ENCODE measurements around the gene PANX2.
A peak's percentile ranks its signal among the peaks of the same experiment; 100 is the strongest.
"Not testable (repeated sequence)": the region's sequence is repeated elsewhere in the genome, so short reads cannot be mapped to it uniquely, and the experiment has no call there.

PANX2 gene, protein sequence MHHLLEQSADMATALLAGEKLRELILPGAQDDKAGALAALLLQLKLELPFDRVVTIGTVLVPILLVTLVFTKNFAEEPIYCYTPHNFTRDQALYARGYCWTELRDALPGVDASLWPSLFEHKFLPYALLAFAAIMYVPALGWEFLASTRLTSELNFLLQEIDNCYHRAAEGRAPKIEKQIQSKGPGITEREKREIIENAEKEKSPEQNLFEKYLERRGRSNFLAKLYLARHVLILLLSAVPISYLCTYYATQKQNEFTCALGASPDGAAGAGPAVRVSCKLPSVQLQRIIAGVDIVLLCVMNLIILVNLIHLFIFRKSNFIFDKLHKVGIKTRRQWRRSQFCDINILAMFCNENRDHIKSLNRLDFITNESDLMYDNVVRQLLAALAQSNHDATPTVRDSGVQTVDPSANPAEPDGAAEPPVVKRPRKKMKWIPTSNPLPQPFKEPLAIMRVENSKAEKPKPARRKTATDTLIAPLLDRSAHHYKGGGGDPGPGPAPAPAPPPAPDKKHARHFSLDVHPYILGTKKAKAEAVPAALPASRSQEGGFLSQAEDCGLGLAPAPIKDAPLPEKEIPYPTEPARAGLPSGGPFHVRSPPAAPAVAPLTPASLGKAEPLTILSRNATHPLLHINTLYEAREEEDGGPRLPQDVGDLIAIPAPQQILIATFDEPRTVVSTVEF

DNA sequence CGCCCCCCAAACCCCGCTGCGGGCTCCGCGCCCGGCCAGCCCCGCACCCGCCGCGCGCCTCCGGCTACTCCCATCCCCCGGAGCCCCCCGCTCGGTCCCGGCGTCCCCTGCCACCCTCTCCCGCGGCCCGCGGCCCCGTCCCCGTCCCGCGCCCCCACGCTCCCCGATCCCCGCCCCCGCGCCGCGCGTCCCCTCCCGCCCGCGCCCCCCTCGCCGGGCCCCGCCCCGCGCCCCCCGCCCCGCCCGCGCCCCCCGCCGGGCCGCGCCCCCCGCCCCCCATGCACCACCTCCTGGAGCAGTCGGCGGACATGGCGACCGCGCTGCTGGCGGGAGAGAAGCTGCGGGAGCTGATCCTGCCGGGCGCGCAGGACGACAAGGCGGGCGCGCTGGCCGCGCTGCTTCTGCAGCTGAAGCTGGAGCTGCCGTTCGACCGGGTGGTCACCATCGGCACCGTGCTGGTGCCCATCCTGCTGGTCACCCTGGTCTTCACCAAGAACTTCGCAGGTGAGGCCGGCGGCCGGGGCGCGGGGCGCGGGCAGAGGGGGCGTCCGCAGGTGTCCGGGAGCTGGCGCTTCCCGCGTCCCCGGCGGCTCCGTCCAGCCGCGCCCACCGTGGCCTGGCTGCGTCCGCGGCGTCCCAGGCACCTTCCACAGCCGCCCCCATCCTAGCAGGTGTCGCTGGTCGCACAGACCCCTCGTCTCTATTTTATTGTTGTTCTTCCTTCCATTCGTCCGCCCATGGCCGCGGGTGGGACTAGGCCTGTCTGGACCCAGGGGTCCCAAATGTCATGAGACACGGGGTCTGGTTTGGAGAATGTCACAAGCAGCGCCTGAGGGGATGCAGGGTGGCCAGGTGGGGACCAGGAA is at the start of gene PANX2:
TSS of gene PANX2 (plus strand) at position 279 of the 866 bp plus-strand sequence. CDS start at position 279, 0 bp downstream.
- DNase-seq: no peak

DNA sequence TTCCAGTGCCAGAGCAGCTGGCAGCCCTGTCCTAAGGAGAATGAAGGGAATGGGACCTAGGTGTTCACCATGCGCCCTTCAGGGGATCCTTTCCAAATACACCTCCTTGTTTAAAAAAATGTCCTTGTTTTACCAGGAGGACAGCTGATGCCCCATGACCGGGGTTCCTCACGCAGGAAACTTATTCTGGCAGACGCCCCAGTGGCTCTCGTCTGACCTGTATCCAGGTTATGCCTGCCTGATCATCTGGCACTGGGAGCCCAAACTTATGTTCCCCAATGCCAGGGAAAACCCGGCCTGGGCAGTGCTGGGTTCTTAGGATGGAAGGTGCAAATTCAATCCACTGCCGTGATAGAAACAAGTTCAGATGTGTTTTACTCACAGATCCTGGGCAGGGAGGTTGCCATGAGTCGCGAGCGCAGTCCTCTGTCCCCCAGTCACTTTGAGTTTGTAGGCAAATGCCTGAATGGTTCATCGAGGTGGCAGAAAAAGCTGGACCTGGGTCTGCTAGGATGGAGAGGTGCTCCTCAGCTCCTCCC is 49.3 kb upstream of the PANX2 start:
- no peak for DNase-seq

DNA sequence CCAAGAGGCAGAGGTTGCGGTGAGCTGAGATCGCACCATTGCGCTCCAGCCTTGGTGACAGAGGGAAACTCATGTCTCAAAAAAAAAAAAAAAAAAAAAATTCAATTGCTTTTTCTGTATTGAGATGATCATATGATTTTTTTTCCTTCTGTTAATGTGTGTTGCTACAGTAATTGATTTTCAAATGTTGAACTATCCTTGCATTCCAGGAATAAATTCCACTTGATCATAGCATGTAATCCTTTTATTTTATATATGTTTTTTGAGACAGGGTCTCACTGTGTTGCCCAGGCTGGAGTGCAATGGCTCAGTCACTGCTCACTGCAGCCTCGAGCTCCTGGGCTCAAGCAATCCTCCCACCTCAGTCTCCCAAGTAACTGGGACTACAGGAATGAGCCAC is 47.4 kb upstream of the PANX2 start:
- DNase-seq: no peak

DNA sequence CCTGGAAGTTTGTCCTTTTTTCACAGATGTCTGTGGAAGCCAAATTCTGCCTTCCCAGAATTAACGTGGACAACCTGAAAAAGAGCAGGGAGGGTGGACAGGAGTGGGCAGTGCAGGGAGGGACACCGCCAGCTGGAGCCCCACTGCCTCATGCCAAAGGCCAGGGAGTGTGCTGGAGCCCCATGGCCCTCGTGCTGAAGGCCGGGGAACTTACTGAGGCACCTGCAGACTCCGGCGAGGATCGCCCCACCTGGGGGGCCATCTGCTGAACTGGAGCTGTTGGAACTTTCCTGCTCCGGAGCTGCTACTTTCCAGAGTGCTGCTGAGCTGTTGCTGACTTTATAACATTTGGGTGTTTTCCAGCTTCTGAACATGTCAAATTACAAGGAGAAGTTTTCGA is 45.5 kb upstream of the PANX2 start:
- DNase-seq: no peak

DNA sequence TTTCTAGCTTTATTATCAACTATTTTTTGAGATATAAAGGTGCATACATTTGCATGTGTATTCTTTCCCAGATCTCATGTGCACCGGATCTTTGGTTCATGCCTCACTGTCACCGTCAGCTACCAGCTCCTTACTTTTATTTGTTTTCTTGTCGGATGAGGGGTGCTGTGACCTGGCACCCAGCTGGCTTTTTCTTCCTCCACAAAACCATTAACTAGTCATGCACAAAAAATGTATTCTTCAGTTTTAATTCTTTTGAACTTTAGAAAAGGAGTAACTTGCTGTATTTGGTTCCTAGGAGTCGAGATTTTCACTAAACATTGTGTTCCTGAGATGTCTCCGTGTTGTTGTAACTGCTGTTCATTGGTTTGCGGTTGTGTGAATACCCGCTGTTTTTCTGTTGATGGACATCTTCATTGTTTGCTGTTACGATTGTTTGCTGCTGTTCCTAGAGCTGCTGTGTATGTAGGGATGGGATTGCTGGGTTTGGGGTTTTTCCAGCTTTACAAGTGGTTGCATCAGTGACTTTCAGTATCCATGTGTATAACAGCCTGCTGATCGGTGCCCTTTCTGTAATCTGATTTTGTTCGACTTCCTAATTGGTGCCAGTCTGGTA is 41.3 kb upstream of the PANX2 start:
- DNase-seq: no peak

DNA sequence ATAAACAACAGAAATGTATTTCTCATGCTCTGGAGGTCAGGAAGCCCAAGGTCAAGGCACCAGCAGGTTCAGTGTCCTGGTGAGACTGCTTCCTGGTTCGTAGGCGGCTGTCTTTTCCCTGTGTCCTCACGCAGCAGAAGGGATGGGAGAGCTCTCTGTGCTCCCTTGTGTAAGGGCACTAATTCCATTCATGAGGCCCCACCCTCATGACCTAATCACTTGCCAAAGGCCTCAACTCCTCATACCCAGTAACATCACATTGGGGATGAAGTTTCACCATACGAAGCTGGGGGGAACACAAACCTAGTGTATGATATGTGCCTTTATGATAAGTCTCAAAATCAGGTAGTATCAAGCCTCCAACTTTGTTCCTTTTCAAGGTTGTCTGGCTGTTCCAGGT is 38.6 kb upstream of the PANX2 start:
- no peak for DNase-seq

DNA sequence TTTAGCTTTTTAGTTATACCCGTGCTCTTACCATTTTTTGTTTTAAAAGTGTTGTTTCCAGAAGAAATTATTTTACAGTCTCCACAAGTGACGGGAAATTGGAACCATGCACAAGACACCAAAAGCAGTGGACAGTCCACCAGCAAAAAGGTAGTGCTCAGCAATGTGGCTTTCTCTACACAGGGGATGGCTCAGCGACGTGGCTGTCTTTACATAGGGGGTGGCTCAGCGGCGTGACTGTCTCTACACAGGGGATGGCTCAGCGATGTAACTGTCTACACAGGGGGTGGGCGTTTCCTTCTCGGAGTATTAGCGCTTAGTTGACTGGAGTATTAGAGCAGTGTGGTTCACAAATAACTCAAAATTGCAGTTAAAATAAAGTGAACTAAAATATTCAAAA is 36.0 kb upstream of the PANX2 start:
- DNase-seq: no peak

DNA sequence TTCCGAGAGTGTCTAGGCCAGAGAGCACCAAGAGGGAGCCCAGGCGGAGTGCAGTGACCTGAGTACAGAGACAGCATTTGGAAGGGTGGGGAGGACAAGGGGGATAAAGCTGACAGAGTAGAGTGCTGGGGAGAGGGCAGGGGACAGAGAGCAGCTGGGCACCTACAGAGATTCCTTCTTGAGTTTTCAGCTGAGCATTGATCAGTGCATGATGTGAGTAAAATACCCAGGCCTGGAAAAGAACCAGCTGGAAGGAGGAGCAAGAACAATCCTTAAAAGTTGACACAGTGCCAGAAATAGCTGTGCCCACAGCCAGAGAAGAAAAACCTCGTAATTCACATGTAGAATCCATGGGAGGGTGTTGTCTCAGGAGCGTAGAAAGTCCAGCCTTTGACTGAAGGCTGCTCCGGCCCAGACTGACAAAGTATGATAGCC is 33.9 kb upstream of the PANX2 start:
- no peak for DNase-seq

DNA sequence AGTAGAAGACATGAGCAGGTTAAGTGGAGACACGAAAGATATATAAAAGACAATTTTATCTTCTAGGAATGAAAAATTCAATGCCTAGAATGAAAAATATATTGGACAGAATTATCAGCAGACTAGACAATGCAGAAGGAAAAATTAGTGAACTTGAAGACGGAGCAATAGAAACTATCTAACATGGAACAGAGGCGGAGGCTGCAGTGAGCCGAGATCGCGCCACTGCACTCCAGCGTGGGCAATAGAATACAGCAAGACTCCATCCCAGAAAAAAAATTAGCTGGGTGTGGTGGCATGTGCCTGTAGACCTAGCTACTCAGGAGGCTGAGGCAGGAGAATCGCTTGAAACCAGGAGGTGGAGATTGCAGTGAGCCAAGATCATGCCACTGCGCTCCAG is 33.3 kb upstream of the PANX2 start:
- not testable (repeated sequence) for DNase-seq

DNA sequence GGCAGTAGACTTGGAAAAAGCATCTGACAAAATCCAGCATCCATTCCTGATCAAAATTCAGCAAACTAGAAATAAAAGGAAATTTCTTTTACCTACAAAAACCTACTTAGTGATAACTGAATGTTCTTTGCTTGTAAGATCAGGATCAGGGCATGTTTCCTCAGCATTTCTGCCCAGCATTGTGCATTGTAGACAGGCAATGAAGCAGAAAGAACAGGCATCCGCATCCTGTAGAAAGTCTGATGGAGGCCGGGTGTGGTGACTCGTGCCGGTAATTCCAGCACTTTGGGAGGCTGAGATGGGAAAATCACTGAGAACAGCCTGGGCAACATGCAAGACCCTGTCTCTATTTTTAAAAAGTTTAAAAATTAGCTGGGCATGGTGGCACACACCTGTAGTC is 32.5 kb upstream of the PANX2 start:
- DNase-seq: no peak

DNA sequence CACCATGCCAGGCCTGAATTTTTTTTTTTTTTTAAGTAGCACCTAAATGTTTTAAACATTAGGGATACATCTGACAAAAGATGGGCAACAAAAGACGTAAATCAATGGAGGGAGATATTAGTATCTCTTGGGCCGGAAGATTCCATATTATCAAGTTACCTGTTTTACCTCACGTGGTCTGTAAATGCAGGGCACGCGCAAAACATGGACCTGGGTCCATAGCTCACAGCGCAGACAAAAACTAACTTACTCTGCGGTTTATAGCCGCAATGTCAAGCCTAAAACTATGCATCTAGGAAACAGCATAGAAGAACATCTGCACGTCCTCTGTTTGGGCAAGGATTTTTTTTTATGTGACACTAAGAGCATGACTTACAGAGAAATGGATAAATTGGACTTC is 31.5 kb upstream of the PANX2 start:
- DNase-seq: no peak

DNA sequence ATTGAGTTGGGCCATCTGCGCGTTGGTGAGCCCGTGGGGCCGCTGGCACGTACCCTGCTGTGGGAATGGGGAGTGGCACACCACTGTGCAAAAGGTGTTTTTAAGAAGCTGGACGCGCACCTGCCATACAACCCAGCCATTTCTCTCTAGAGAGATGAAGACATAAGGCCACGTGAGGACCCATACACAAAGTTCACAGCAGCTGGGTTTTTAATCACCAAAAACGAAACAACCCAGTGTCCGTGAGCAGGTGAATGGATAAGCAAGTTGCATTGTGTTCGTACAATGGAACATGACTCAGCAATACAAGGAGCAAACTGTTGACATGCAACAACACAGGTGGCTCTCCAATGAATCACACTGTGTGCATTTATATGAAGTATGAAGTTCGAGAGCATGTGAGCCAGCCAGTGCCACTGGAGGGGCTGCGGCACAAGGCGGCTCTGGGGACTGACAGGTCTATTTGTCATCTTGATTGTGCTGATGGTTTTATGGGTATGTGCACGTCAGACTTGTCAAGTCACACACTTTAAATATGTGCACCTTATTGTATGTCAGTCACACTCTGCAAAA is 30.6 kb upstream of the PANX2 start:
- no peak for DNase-seq

DNA sequence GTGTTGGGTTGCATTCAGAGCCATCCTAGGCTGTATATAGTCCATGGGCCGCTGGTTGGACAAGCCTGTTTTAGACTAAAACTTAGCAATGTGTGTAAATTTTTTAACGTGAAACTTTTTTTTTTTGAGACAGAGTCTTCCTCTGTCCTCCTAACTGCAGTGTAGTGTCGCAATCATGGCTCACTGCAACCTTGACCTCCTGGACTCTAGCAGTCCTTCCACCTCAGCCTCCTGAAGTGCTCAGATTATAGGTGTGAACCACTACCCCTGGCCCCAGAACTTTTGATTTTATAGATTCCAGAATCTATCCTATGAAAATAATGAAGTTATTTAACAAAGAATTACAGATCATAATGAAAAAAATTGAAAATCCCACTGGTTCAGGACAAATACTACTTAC is 29.9 kb upstream of the PANX2 start:
- no peak for DNase-seq

DNA sequence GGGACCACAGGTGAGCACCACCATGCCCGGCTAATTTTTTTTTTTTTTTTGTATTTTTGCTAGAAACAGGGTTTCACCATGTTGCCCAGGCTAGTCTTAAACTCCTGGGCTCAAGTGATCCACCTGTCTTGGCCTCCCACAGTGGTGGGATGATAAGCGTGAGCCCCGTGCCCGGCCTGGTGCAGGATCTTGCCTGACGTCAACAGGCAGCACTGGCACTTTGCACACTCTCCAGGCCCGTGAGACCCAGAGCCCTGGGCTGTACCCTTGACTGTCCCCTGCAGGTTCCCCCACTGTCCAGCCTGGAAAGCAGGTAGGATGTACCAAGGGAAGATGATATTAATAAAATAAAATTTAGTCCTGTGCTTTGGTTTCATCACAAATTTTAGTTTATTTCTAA is 29.1 kb upstream of the PANX2 start:
- DNase-seq: no peak

DNA sequence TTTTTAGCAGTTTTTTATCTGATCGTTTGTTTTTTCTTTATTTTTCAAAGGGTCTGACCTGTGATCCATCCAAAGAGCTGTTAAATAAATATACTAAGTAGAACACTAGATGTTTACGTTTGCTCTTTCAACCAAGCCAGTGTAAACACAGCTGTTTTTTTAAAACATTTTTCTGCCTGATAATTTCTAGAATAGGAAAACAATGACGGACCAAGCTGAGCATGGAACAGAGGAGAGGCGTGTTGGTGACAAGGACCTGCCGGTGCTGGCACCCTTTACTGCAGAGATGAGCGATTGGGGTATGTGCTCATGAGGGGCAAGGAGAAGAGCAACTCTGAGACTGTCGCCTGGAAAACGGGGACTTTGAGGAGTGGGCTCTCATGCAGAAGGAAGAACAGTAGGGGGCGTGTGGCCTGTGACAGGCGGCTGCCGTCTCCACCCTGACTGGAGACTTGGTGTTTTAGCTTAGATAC is 28.6 kb upstream of the PANX2 start:
- no peak for DNase-seq

DNA sequence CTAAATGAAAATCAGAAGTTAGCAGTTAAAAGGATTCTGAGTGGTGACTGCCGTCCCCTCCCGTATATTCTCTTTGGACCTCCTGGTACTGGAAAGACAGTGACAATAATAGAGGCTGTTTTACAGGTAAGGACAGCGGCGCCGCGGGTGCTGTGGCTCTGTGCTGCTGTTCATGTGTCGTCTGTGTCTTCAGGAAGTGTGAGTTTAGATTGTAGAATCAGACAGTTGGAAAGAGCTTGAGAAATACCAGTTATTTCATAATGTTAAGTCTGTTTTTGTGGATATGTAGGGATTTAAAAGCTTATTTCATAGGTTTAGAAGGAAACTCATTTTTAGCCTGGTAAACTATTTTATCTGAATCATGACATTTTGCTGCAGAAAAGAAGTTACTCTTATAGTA is 27.4 kb upstream of the PANX2 start:
- no peak for DNase-seq

DNA sequence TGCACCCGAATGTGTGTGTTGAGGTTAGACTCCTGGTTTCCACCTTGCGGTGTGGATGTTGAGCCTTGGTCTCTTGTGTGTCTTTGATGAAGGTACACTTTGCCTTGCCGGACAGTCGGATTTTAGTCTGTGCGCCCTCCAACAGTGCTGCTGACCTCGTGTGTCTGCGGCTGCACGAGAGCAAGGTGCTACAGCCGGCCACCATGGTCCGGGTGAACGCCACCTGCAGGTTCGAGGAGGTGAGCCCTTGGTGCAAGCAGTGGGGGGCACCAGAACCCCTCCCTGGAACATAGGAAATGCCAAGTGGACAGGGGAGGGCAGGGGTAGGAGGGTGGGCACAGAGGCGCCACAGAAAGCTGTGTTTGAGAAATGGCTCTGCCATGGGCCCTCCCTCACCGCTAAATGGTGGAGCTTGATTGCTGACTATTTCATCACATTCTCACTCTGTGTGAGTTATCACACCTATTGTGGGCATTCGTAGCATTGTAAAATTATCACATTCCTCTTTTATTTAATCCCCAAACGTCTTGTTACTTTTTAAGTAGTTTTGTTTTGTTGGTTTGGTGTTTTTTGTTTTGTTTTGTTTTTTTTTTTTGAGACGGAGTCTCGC is 26.4 kb upstream of the PANX2 start:
- no peak for DNase-seq

DNA sequence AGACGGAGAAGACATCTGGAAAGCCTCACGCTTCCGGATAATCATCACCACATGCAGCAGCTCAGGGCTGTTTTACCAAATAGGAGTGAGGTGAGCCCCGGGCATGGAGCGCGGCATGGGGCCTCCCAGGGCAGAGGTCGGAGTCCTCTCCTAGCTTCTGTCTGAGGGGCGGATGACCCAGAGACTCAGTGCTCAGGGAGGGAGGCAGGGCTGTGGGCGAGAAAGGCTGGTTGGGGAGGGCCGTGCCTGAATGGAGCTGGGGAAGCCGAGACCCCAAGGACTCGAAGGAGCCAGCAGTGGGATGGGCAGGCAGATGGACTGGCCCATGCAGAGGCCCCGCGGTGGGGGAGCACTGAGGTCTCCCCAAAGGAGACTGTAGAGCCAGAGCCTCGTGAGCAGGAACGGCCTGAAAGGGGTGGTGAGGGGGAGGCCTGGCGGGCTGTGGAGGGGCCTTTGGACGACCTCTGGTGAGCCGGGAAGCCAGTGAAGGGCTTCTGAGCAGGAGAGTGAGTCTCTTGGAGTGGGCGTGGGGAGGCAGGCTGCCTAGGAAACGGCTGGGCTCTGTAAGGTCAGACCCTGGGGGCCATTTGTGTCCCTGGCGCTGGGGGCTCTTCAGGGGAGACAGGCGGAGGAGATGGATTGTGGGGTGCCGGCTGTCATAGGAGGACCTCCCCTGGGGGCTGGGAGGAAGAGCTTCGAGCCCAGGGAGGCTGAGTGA is 24.7 kb upstream of the PANX2 start:
- no peak for DNase-seq

DNA sequence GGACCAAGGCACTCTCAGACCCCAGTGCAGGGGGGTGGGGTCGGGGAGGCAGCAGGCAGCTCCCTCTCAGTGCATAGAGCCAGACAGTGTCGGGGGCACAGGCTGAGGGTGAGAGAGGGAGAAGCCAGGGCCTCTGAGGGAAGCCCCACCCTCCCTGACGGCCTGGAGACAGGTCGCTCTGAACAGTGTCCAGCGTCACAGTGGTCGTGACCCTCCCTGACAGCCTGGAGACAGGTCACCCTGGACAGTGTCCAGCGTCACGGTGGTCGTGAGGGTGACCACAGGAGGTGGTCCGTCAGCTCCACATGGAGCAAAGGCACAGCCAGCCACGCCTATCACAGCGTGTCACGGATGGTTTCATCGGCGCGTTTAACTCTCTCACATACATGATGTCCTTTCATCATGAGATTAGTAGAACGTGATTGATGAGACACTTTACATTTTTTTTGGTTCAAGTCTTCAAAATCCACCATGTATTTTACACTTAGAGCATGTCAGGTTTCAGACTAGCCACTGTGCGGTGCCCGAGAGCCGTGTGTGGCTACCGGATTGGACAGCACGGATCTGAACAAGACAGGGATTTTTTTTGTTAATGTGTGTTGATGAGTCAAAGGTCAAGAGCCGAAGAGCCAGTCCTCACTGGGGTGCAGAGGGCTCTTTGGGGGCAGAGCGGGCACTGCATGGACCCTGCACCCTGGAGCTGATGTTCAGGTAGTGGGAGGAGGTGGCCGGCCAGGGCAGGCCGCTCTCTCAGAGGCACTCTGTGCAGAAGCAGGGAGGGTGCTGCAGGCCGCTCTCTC is 23.9 kb upstream of the PANX2 start:
- peak; percentile 66 for DNase-seq
